Measurements from ENCODE around the gene SLC24A3. TPM values are rescaled to one million over a fixed set of nuclear protein-coding genes. Genes with fewer than 3 reads are reported as not detected.

SLC24A3 gene
- total and polyA plus RNA-seq, 2 experiments from 2014 or later, result 0.81 to 2.5 TPM

- TF ChIP-seq, protein P1, sequence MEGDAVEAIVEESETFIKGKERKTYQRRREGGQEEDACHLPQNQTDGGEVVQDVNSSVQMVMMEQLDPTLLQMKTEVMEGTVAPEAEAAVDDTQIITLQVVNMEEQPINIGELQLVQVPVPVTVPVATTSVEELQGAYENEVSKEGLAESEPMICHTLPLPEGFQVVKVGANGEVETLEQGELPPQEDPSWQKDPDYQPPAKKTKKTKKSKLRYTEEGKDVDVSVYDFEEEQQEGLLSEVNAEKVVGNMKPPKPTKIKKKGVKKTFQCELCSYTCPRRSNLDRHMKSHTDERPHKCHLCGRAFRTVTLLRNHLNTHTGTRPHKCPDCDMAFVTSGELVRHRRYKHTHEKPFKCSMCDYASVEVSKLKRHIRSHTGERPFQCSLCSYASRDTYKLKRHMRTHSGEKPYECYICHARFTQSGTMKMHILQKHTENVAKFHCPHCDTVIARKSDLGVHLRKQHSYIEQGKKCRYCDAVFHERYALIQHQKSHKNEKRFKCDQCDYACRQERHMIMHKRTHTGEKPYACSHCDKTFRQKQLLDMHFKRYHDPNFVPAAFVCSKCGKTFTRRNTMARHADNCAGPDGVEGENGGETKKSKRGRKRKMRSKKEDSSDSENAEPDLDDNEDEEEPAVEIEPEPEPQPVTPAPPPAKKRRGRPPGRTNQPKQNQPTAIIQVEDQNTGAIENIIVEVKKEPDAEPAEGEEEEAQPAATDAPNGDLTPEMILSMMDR (conservative IDR thresholded peaks at IDR 0.05; ENCODE audit: low read depth in 2 of 2), result no peak
Measured at GRCh38 chr20:19616081-19616480, 403.6 kb downstream of the SLC24A3 start (continued).

- Histone ChIP-seq H3K36me3 (ENCODE audit: insufficient read depth) (no peaks in the 10 kb centered on the region), H3K27ac (ENCODE audit: low read depth) (no peak overlapping the region), H3K79me2 (replicated peaks; ENCODE audit: insufficient read depth) (no peaks in the 10 kb centered on the region), H3F3A (replicated peaks; ENCODE audit: low read depth) (no peaks in the 10 kb centered on the region), H2AFZ (no peak overlapping the region), H3K27me3 (ENCODE audit: insufficient read depth) (no peaks in the 10 kb centered on the region), H3K9me2 (ENCODE audit: insufficient read depth) (peaks cover 25% of the 10 kb centered on the region; the same call in 1 of the 2 replicates), H3K4me2 (no peak overlapping the region), H3K4me1 (ENCODE audit: insufficient read depth) (peaks cover 21% of the 10 kb centered on the region), H3K4me3 (no peak overlapping the region), H4K20me1 (replicated peaks; ENCODE audit: insufficient read depth) (no peaks in the 10 kb centered on the region)
- no peak for DNase-seq (ENCODE audit: low spot score)
- H3K4me1 Mint-ChIP-seq, result peaks cover 26% of the 10 kb centered on the region
- H3K27ac Mint-ChIP-seq, result no peak overlapping the region
- H3K27me3 Mint-ChIP-seq (ENCODE audit: insufficient read depth, low read depth, poor library complexity), result no peaks in the 10 kb centered on the region
- no peak for ATAC-seq
- TF ChIP-seq ZNF331 (CRISPR knock-in tag; IDR thresholded peaks at IDR 0.05; ENCODE audit: low read depth) (no peak), ZNF462 (CRISPR knock-in tag; IDR thresholded peaks at IDR 0.05) (no peak), EZH2phosphoT487 (IDR thresholded peaks at IDR 0.05; ENCODE audit: unreplicated experiment) (no peak), STAT1 (IDR thresholded peaks at IDR 0.05; ENCODE audit: unreplicated experiment) (no peak), ZNF114 (CRISPR knock-in tag; IDR thresholded peaks at IDR 0.05) (no peak)
- TF ChIP-seq, protein P2, sequence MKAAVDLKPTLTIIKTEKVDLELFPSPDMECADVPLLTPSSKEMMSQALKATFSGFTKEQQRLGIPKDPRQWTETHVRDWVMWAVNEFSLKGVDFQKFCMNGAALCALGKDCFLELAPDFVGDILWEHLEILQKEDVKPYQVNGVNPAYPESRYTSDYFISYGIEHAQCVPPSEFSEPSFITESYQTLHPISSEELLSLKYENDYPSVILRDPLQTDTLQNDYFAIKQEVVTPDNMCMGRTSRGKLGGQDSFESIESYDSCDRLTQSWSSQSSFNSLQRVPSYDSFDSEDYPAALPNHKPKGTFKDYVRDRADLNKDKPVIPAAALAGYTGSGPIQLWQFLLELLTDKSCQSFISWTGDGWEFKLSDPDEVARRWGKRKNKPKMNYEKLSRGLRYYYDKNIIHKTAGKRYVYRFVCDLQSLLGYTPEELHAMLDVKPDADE (IDR thresholded peaks at IDR 0.05), result no peak
- TF ChIP-seq, protein P1 (conservative IDR thresholded peaks at IDR 0.05; ENCODE audit: low read depth in 2 of 2), result no peak
- TF ChIP-seq, protein P3, sequence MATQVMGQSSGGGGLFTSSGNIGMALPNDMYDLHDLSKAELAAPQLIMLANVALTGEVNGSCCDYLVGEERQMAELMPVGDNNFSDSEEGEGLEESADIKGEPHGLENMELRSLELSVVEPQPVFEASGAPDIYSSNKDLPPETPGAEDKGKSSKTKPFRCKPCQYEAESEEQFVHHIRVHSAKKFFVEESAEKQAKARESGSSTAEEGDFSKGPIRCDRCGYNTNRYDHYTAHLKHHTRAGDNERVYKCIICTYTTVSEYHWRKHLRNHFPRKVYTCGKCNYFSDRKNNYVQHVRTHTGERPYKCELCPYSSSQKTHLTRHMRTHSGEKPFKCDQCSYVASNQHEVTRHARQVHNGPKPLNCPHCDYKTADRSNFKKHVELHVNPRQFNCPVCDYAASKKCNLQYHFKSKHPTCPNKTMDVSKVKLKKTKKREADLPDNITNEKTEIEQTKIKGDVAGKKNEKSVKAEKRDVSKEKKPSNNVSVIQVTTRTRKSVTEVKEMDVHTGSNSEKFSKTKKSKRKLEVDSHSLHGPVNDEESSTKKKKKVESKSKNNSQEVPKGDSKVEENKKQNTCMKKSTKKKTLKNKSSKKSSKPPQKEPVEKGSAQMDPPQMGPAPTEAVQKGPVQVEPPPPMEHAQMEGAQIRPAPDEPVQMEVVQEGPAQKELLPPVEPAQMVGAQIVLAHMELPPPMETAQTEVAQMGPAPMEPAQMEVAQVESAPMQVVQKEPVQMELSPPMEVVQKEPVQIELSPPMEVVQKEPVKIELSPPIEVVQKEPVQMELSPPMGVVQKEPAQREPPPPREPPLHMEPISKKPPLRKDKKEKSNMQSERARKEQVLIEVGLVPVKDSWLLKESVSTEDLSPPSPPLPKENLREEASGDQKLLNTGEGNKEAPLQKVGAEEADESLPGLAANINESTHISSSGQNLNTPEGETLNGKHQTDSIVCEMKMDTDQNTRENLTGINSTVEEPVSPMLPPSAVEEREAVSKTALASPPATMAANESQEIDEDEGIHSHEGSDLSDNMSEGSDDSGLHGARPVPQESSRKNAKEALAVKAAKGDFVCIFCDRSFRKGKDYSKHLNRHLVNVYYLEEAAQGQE (IDR thresholded peaks at IDR 0.05; ENCODE audit: unreplicated experiment), result peak; percentile 54
- H3K9me3 Mint-ChIP-seq, result no peaks in the 10 kb centered on the region; the same call in 2 of the 3 replicates
- H3K36me3 Mint-ChIP-seq (ENCODE audit: low read depth), result no peaks in the 10 kb centered on the region; the same call in 2 of the 3 replicates
- H3K4me3 Mint-ChIP-seq, result no peak overlapping the region
Measured at GRCh38 chr20:19616620-19617019, 404.2 kb downstream of the SLC24A3 start.
